ENCODE measurements around the gene GJA1. TPM values are rescaled to one million over a fixed set of nuclear protein-coding genes. Genes with fewer than 3 reads are reported as not detected.
"Not testable (repeated sequence)": the region's sequence is repeated elsewhere in the genome, so short reads cannot be mapped to it uniquely, and the experiment has no call there.

The GJA1 gene
- polyA plus RNA-seq, 1 donor: 90.3 TPM

- Histone ChIP-seq H3K36me3 (ENCODE audit: control insufficient read depth, insufficient read depth, low read length) (no peaks in the 10 kb centered on the region), H3K9me3 (ENCODE audit: control insufficient read depth, low read depth, low read length) (no peaks in the 10 kb centered on the region), H3K27me3 (ENCODE audit: control insufficient read depth, insufficient read depth, low read length) (no peaks in the 10 kb centered on the region), H3K27ac (ENCODE audit: low read length) (peak overlapping the region; percentile 2), H3K4me1 (ENCODE audit: control insufficient read depth, insufficient read depth, low read length) (peaks cover 22% of the 10 kb centered on the region), H3K4me3 (ENCODE audit: low read length) (peak overlapping the region; percentile 1)
- DNase-seq: no peak
- 72% methylated on average over 3 of the region's 9 CpGs for WGBS (ENCODE audit: insufficient coverage, low lambda C conversion rate)
Observed at GRCh38 chr6:121405306-121405705, 30.1 kb upstream of the GJA1 start.

GRCh38 chr6:121408321-121408720 is 27.1 kb upstream of the GJA1 start:
- Histone ChIP-seq H3K4me1 (ENCODE audit: control insufficient read depth, insufficient read depth, low read length) (peaks cover 15% of the 10 kb centered on the region), H3K27me3 (ENCODE audit: control insufficient read depth, insufficient read depth, low read length) (no peaks in the 10 kb centered on the region), H3K27ac (ENCODE audit: low read length) (no peak overlapping the region), H3K9me3 (ENCODE audit: control insufficient read depth, low read depth, low read length) (no peaks in the 10 kb centered on the region), H3K4me3 (ENCODE audit: low read length) (no peak overlapping the region), H3K36me3 (ENCODE audit: control insufficient read depth, insufficient read depth, low read length) (no peaks in the 10 kb centered on the region)
- no peak for DNase-seq
- no CpG with 5 or more reads among the region's 19 CpGs for WGBS (ENCODE audit: insufficient coverage, low lambda C conversion rate)

GRCh38 chr6:121413879-121414278 is 21.6 kb upstream of the GJA1 start:
- DNase-seq: no peak
- H3K4me3 ChIP-seq (ENCODE audit: low read length): no peak overlapping the region
- no peaks in the 10 kb centered on the region for H3K9me3 ChIP-seq (ENCODE audit: control insufficient read depth, low read depth, low read length)
- H3K36me3 ChIP-seq (ENCODE audit: control insufficient read depth, insufficient read depth, low read length): no peaks in the 10 kb centered on the region
- no peak overlapping the region for H3K27ac ChIP-seq (ENCODE audit: low read length)
- H3K4me1 ChIP-seq (ENCODE audit: control insufficient read depth, insufficient read depth, low read length): no peaks in the 10 kb centered on the region
- H3K27me3 ChIP-seq (ENCODE audit: control insufficient read depth, insufficient read depth, low read length): no peaks in the 10 kb centered on the region
- no CpG with 5 or more reads among the region's 2 CpGs for WGBS (ENCODE audit: insufficient coverage, low lambda C conversion rate)

DNA sequence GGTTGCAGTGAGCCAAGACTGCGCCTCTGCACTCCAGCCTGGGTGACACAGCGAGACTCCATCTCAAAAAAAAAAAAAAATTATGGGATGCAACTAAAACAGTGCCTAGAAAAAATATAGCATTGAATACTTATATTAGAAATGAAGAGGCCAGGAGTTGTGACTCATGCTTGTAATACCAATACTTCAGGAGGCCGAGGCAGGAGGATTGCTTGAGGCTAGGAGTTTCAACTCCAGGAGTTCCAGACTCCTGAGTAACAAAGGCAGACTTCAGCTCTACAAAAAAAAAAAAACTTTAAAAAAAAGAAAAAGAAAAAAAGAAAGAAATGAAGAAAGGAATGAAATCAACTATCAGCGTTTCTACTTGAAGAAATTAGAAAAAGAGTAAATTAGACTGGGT is 17.1 kb upstream of the GJA1 start:
- no peaks in the 10 kb centered on the region for H3K9me3 ChIP-seq (ENCODE audit: control insufficient read depth, low read depth, low read length)
- DNase-seq: no peak
- no peaks in the 10 kb centered on the region for H3K36me3 ChIP-seq (ENCODE audit: control insufficient read depth, insufficient read depth, low read length)
- no peak overlapping the region for H3K27ac ChIP-seq (ENCODE audit: low read length)
- no peaks in the 10 kb centered on the region for H3K27me3 ChIP-seq (ENCODE audit: control insufficient read depth, insufficient read depth, low read length)
- 100% methylated on average over 1 of the region's 4 CpGs for WGBS (ENCODE audit: insufficient coverage, low lambda C conversion rate)
- H3K4me1 ChIP-seq (ENCODE audit: control insufficient read depth, insufficient read depth, low read length): no peaks in the 10 kb centered on the region
- H3K4me3 ChIP-seq (ENCODE audit: low read length): no peak overlapping the region

DNA sequence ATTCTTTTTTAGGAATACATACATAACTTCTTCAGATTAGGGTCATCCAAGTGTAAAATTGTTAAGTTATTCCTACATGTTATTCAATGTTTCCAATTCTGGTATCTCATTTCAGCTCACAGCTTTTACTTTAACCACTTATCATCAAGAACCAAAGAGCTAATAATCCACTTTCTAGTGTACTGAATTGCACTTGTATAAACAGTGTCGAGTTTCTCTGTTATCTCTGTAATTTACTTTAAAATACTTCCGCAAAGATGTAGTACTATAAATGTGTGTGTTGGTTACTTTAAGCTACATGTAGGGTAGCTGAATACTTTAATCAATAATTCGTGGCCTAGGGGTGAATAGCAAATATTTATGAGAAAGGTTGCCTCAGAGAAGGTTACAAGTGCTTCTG is 8.8 kb upstream of the GJA1 start:
- Histone ChIP-seq H3K9me3 (ENCODE audit: control insufficient read depth, low read depth, low read length) (no peaks in the 10 kb centered on the region), H3K27ac (ENCODE audit: low read length) (no peak overlapping the region), H3K27me3 (ENCODE audit: control insufficient read depth, insufficient read depth, low read length) (no peaks in the 10 kb centered on the region), H3K4me1 (ENCODE audit: control insufficient read depth, insufficient read depth, low read length) (no peaks in the 10 kb centered on the region), H3K36me3 (ENCODE audit: control insufficient read depth, insufficient read depth, low read length) (no peaks in the 10 kb centered on the region), H3K4me3 (ENCODE audit: low read length) (no peak overlapping the region)
- DNase-seq: no peak
- WGBS (ENCODE audit: insufficient coverage, low lambda C conversion rate): no CpG with 5 or more reads among the region's 3 CpGs

DNA sequence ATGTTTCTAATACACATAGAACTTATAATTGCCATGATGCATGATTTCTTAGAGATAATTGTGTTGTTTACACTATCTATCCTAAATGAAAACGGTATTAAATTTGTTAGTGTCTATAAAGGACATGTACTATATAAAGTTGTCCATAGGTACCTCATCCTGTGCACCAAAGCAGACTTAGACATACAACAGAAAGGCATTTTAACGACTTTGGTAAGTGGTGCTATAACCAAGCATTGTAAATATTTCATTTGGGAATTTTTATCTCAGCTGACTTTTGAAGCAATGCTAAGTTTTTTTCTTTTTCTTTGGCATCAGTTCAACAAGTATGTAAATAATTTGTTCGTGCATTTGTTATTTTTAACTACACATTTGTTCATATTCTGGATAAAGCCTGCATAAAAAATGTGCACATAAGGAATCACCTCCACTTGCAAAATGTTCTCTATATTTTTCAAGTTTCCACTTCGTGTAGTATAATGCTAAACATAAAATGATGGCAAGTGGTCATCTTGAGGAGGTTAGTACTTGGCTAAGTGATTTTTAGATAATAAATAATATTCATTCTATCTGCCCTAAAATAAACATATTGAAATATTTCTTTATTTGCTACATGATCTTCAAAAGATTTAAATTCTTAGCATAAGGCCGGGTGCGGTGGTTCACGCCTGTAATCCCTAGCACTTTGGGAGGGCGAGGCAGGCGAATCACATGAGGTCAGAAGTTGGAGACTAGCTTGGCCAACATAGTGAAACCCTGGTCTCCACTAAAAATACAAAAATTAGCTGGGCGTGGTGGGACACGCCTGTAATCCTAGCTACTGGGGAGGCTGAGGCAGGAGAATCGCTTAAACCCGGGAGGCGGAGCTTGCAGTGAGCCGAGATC is 6.3 kb upstream of the GJA1 start:
- Histone ChIP-seq H3K4me1 (ENCODE audit: control insufficient read depth, insufficient read depth, low read length) (no peaks in the 10 kb centered on the region), H3K27me3 (ENCODE audit: control insufficient read depth, insufficient read depth, low read length) (no peaks in the 10 kb centered on the region), H3K9me3 (ENCODE audit: control insufficient read depth, low read depth, low read length) (no peaks in the 10 kb centered on the region), H3K4me3 (ENCODE audit: low read length) (no peak overlapping the region), H3K27ac (ENCODE audit: low read length) (no peak overlapping the region), H3K36me3 (ENCODE audit: control insufficient read depth, insufficient read depth, low read length) (no peaks in the 10 kb centered on the region)
- 54% methylated on average over 3 of the region's 15 CpGs for WGBS (ENCODE audit: insufficient coverage, low lambda C conversion rate)
- no peak for DNase-seq

- no peaks in the 10 kb centered on the region for H3K36me3 ChIP-seq (ENCODE audit: control insufficient read depth, insufficient read depth, low read length)
- 98% methylated on average over 5 of the region's 10 CpGs for WGBS (ENCODE audit: insufficient coverage, low lambda C conversion rate)
- no peak overlapping the region for H3K4me3 ChIP-seq (ENCODE audit: low read length)
- H3K9me3 ChIP-seq (ENCODE audit: control insufficient read depth, low read depth, low read length): no peaks in the 10 kb centered on the region
- peak in 1 of 2 donors; percentile 41 for DNase-seq
- H3K27ac ChIP-seq (ENCODE audit: low read length): no peak overlapping the region
- no peaks in the 10 kb centered on the region for H3K27me3 ChIP-seq (ENCODE audit: control insufficient read depth, insufficient read depth, low read length)
- no peaks in the 10 kb centered on the region for H3K4me1 ChIP-seq (ENCODE audit: control insufficient read depth, insufficient read depth, low read length)
Observed at GRCh38 chr6:121430514-121431460, 4.7 kb upstream of the GJA1 start.

DNA sequence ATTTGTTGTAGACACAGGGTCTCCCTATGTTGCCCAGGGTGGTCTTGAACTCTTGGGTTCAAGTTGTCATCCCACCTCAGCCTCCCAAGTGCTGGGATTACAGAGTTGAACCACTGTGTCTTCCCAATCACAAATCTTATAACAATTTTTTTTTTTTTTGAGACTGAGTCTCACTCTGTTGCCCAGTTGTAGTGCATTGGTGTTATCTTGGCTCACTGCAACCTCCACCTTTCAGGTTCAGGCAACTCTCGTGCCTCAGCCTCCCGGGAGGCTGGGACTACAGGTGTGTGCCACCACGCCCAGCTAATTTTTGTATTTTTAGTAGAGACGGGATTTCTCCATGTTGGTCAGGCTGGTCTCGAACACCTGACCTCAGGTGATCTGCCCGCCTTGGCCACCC is 3.7 kb upstream of the GJA1 start:
- no CpG with 5 or more reads among the region's 6 CpGs for WGBS (ENCODE audit: insufficient coverage, low lambda C conversion rate)

GRCh38 chr6:121434037-121434770 is 1.2 kb upstream of the GJA1 start:
- no peak for DNase-seq
- Histone ChIP-seq H3K27me3 (ENCODE audit: control insufficient read depth, insufficient read depth, low read length) (no peaks in the 10 kb centered on the region), H3K4me1 (ENCODE audit: control insufficient read depth, insufficient read depth, low read length) (no peaks in the 10 kb centered on the region), H3K4me3 (ENCODE audit: low read length) (no peak overlapping the region), H3K9me3 (ENCODE audit: control insufficient read depth, low read depth, low read length) (no peaks in the 10 kb centered on the region), H3K27ac (ENCODE audit: low read length) (no peak overlapping the region), H3K36me3 (ENCODE audit: control insufficient read depth, insufficient read depth, low read length) (no peaks in the 10 kb centered on the region)
- WGBS (ENCODE audit: insufficient coverage, low lambda C conversion rate): no CpG with 5 or more reads among the region's 13 CpGs

More for the DNA sequence above, 3.7 kb upstream of the GJA1 start:
- not testable (repeated sequence) for H3K4me3 ChIP-seq (ENCODE audit: low read length); H3K4me1 ChIP-seq (ENCODE audit: control insufficient read depth, insufficient read depth, low read length); DNase-seq; H3K36me3 ChIP-seq (ENCODE audit: control insufficient read depth, insufficient read depth, low read length); H3K9me3 ChIP-seq (ENCODE audit: control insufficient read depth, low read depth, low read length); H3K27ac ChIP-seq (ENCODE audit: low read length); H3K27me3 ChIP-seq (ENCODE audit: control insufficient read depth, insufficient read depth, low read length)

Measured in large intestine (tissue), 3 donors.